ENCODE results near the gene TENT5A. TPM values are rescaled to one million over a fixed set of nuclear protein-coding genes. Genes with fewer than 3 reads are reported as not detected.

TENT5A gene
- total RNA-seq, 4 donors from 2014 or later = 7.9 to 74.9 (median 23.3) TPM

- TF ChIP-seq POLR2A (IDR thresholded peaks at IDR 0.05) (no peak), CTCF (IDR thresholded peaks at IDR 0.05) (no peak)
- no peak overlapping the region for H3K4me3 ChIP-seq
- H3K27me3 ChIP-seq = no peaks in the 10 kb centered on the region
- H3K27ac ChIP-seq = no peak overlapping the region
- intact Hi-C loops (cut with DNase I; ENCODE audit: low total_unique reads) = no loop called here
- no peak for DNase-seq
- H3K36me3 ChIP-seq = no peaks in the 10 kb centered on the region
- no peaks in the 10 kb centered on the region for H3K4me1 ChIP-seq
- H3K9me3 ChIP-seq = no peaks in the 10 kb centered on the region
Observed at GRCh38 chr6:81767163-81767891, 14.8 kb upstream of the TENT5A start.

- no peaks in the 10 kb centered on the region for H3K4me1 ChIP-seq
- H3K36me3 ChIP-seq = no peaks in the 10 kb centered on the region
- peak overlapping the region in 1 of 2 donors; percentile 4 for H3K27ac ChIP-seq
- TF ChIP-seq POLR2A (IDR thresholded peaks at IDR 0.05) (no peak), CTCF (IDR thresholded peaks at IDR 0.05) (no peak)
- H3K27me3 ChIP-seq = no peaks in the 10 kb centered on the region
- peak in 1 of 2 donors; percentile 42 for DNase-seq
- intact Hi-C loops (cut with DNase I; ENCODE audit: low total_unique reads) = no loop called here
- H3K9me3 ChIP-seq = no peaks in the 10 kb centered on the region
- H3K4me3 ChIP-seq = no peak overlapping the region
Observed at GRCh38 chr6:81766482-81767069, 14.1 kb upstream of the TENT5A start.

GRCh38 chr6:81764531-81764930 is 12.1 kb upstream of the TENT5A start:
- intact Hi-C loops (cut with DNase I; ENCODE audit: low total_unique reads) = no loop called here
- TF ChIP-seq POLR2A (IDR thresholded peaks at IDR 0.05) (no peak), CTCF (IDR thresholded peaks at IDR 0.05) (no peak)
- H3K27me3 ChIP-seq = no peaks in the 10 kb centered on the region

GRCh38 chr6:81763968-81764367 is 11.5 kb upstream of the TENT5A start:
- no peaks in the 10 kb centered on the region for H3K9me3 ChIP-seq
- no peak overlapping the region for H3K27ac ChIP-seq
- intact Hi-C loops (cut with DNase I; ENCODE audit: low total_unique reads) = no loop called here
- no peak overlapping the region for H3K4me3 ChIP-seq
- H3K27me3 ChIP-seq = no peaks in the 10 kb centered on the region
- TF ChIP-seq POLR2A (IDR thresholded peaks at IDR 0.05) (no peak), CTCF (IDR thresholded peaks at IDR 0.05) (no peak)
- DNase-seq = no peak
- no peaks in the 10 kb centered on the region for H3K4me1 ChIP-seq
- no peaks in the 10 kb centered on the region for H3K36me3 ChIP-seq

More at GRCh38 chr6:81764531-81764930, 12.1 kb upstream of the TENT5A start:
- Histone ChIP-seq H3K9me3 (no peaks in the 10 kb centered on the region), H3K4me1 (no peaks in the 10 kb centered on the region), H3K4me3 (no peak overlapping the region), H3K36me3 (no peaks in the 10 kb centered on the region), H3K27ac (no peak overlapping the region)
- no peak for DNase-seq

DNA sequence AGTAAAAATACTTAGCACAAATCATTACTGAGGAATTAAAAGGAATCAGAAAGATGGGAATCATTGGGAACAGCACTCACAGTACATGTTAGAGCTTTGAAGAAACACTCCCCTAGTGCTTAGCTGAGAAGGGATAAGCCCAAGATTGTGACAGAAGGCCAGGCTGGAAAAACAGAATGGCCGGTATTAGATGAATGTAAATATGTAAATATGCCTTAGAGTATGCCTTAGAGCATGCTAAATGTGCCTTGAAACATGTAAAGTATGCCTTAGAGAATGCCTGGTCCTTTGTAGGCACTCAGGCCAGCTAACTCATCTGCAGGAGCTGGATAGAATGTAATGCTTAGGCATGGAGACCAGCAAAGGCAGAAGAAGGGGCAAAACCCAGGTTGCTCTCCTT is 10.6 kb upstream of the TENT5A start:
- Histone ChIP-seq H3K4me1 (no peaks in the 10 kb centered on the region), H3K27ac (no peak overlapping the region), H3K9me3 (no peaks in the 10 kb centered on the region), H3K27me3 (no peaks in the 10 kb centered on the region), H3K36me3 (no peaks in the 10 kb centered on the region), H3K4me3 (no peak overlapping the region)
- intact Hi-C loops (cut with DNase I; ENCODE audit: low total_unique reads) = no loop called here
- no peak for TF ChIP-seq CTCF (IDR thresholded peaks at IDR 0.05)
- no peak for TF ChIP-seq POLR2A (IDR thresholded peaks at IDR 0.05)
- no peak for DNase-seq

All from uterus (tissue), 4 donors.